GM12878 (cell line): Measurements from ENCODE around the gene UGT2B11. TPM values are rescaled to one million over a fixed set of nuclear protein-coding genes. Genes with fewer than 3 reads are reported as not detected.
"Not testable (repeated sequence)": the region's sequence is repeated elsewhere in the genome, so short reads cannot be mapped to it uniquely, and the experiment has no call there.

Experiments
- ATAC-seq: fragments of 200-7000 bp; cut with Tn5 transposase; 3 replicates; pipeline ENCODE4 v1.9.1; 2020; ENCODE audit warnings: mild to moderate bottlenecking, moderate library complexity
- BruUV-seq: library from RNA; stranded (reverse); fragments of 400-500 nt; replicated peaks from 2 replicates; lab custom pipeline; 2021; lab: Mats Ljungman, UMichigan
- CTCF ChIA-PET: fragments of 300-600 bp; sonication (Branson Sonifier 250); formaldehyde crosslinking; extraction: SDS; loops from one replicate; lab custom pipeline; 2021; ENCODE audit warnings: inconsistent platforms; lab: Yijun Ruan, JAX
- POLR2A ChIA-PET: fragments of 350-600 bp; formaldehyde crosslinking; extraction: SDS; loops from one replicate; lab custom pipeline; 2021; ENCODE audit warnings: inconsistent platforms; lab: Charles Lee
- RAD21 ChIA-PET: fragments of 300-600 bp; sonication (Branson Sonifier 250); formaldehyde crosslinking; loops from one replicate; lab custom pipeline; 2023; ENCODE audit warnings: antibody characterized with exemption; ENCODE audit not compliant: unreplicated experiment; lab: Charles Lee
- SMC1A ChIA-PET: fragments of 300-600 bp; sonication (Branson Sonifier 250); formaldehyde crosslinking; loops from one replicate; lab custom pipeline; 2023; ENCODE audit not compliant: unreplicated experiment, uncharacterized antibody; lab: Charles Lee
- DNase-seq: peaks from one replicate; pipeline ENCODE4 v3.0.0-alpha.2; 2011; ENCODE audit warnings: low read depth, low spot score
- FAIRE-seq: peaks from 3 replicates; lab custom pipeline; 2011; peaks lifted over from hg19 to GRCh38; lab: Jason Lieb, UNC
- H2AFZ ChIP-seq: 2 replicates; pipeline ENCODE4 v1.6.0; 2011; ENCODE audit warnings: low read depth, low read length, control low read depth; ENCODE audit not compliant: control insufficient read depth
- H3K27ac ChIP-seq: 2 replicates; pipeline ENCODE4 v1.5.1; 2011; ENCODE audit warnings: control low read depth; ENCODE audit not compliant: control insufficient read depth, insufficient read depth
- H3K27me3 ChIP-seq, 2 experiments: replicated peaks in 1 of 2; 2 replicates each; pipeline versions ENCODE4 v1.6.0 to v1.6.1; 2011; ENCODE audit warnings: low read length in 1 of 2; ENCODE audit not compliant: control insufficient read depth in 2 of 2, insufficient read depth in 2 of 2
- H3K36me3 ChIP-seq, 2 experiments: 2 replicates each; pipeline ENCODE4 v1.5.1; 2011; ENCODE audit warnings: low read length in 1 of 2; ENCODE audit not compliant: control insufficient read depth in 2 of 2, insufficient read depth in 2 of 2
- H3K4me1 ChIP-seq: 2 replicates; pipeline ENCODE4 v1.6.1; 2011; ENCODE audit warnings: mild to moderate bottlenecking, low read length, moderate library complexity, mixed read lengths; ENCODE audit not compliant: control insufficient read depth, insufficient read depth
- H3K4me2 ChIP-seq: 2 replicates; pipeline ENCODE4 v1.6.0; 2011; ENCODE audit warnings: control low read depth; ENCODE audit not compliant: control insufficient read depth, insufficient read depth
- H3K4me3 ChIP-seq: fragments of 200-600 bp; sonication (generic); 2 replicates; pipeline ENCODE4 v1.5.1; 2016
- H3K79me2 ChIP-seq: 2 replicates; pipeline ENCODE4 v1.6.0; 2011; ENCODE audit warnings: low read length; ENCODE audit not compliant: control insufficient read depth, insufficient read depth
- H3K9ac ChIP-seq: 2 replicates; pipeline ENCODE4 v1.8.0; 2011; ENCODE audit warnings: low read length, control low read depth, mixed read lengths; ENCODE audit not compliant: control insufficient read depth, insufficient read depth
- H3K9me3 ChIP-seq: replicated peaks from 3 replicates; pipeline ENCODE4 v1.5.1; 2011; ENCODE audit warnings: mild to moderate bottlenecking, low read length; ENCODE audit not compliant: control insufficient read depth, insufficient read depth
- H4K20me1 ChIP-seq: 2 replicates; pipeline ENCODE4 v1.6.0; 2011; ENCODE audit not compliant: control insufficient read depth, insufficient read depth
- WGBS: methylation state at CpG from one replicate; pipeline ENCODE4 v1.1.6; 2016; ENCODE audit warnings: low lambda C conversion rate; ENCODE audit not compliant: insufficient replicate concordance, insufficient coverage; ENCODE audit errors: missing lambda C conversion rate; 5-methylcytosine and 5-hydroxymethylcytosine counted together
- in situ Hi-C: fragments of 300-500 bp; cut with MboI; formaldehyde crosslinking; loops from 9 replicates; pipeline ENCODE4 v1.14.3; 2018; ENCODE audit warnings: mixed read lengths
- intact Hi-C: fragments of 100-400 bp; cut with micrococcal nuclease; formaldehyde crosslinking; loops from one replicate; pipeline ENCODE4 v1.14.2; 2022; ENCODE audit not compliant: unreplicated experiment
- polyA plus RNA-seq, 11 experiments: library from polyadenylated mRNA; depleted of rRNA in 4 of 11; unstranded in 6 of 11; stranded (reverse) in 5 of 11; fragments of >200 nt; fragmentation: Nextera tagmentation in 4 of 11; fragmentation: Illumina TruSeq in 1 of 11; extraction: Ambion mirVana in 4 of 11; extraction: Trizol in 1 of 11; gene quantifications; 1 replicate in 1 of 11; 2 replicates in 10 of 11; pipeline versions ENCODE4 v1.2.1 to v1.2.3, GENCODE V29; 2011 to 2016; ENCODE audit warnings: inconsistent platforms in 2 of 11, missing spikeins in 2 of 11, low read depth in 1 of 11
- total RNA-seq, 4 experiments: library from RNA; depleted of rRNA in 3 of 4; stranded (reverse); fragments of >200 nt in 3 of 4; fragmentation: Illumina TruSeq in 1 of 4; extraction: Trizol in 1 of 4; gene quantifications; 2 replicates each; pipeline versions ENCODE4 v1.2.1 to v1.2.3, GENCODE V29; 2013 to 2021

UGT2B11 gene
- total and polyA plus RNA-seq, 10 of the 15 experiments (the other 5 are each of a cell fraction or from before 2014, with no cell fraction given), result not detected

GRCh38 chr4:69181519-69182169 lies 32.9 kb downstream of the UGT2B11 start:
- WGBS, result 60% methylated on average over 6 of the region's 6 CpGs

GRCh38 chr4:69179817-69180216 lies 34.7 kb downstream of the UGT2B11 start:
- H3K4me2 ChIP-seq, POLR2A ChIA-PET, H3K27ac ChIP-seq, BruUV-seq, DNase-seq, H3K36me3 ChIP-seq, ATAC-seq, FAIRE-seq, H3K79me2 ChIP-seq, H3K4me1 ChIP-seq, H2AFZ ChIP-seq, H3K9ac ChIP-seq, H3K27me3 ChIP-seq, H3K4me3 ChIP-seq, H3K9me3 ChIP-seq, H4K20me1 ChIP-seq: not testable (repeated sequence)
- SMC1A ChIA-PET, result interaction anchor here (1.0 to 1.5 kb wide), 3 partner anchors 9 to 681 kb away, joined by 3 to 4 read pairs (median 4); no protein-coding TSS in a partner anchor
- in situ Hi-C loops (loop anchor here (10.0 kb wide), 1 partner anchor 275 kb away; no protein-coding TSS in a partner anchor), intact Hi-C loops (loop anchor here (5.0 kb wide), 2 partner anchors 278 to 698 kb away; no protein-coding TSS in a partner anchor)
- RAD21 ChIA-PET, result interaction anchor here (1.0 to 1.3 kb wide), 2 partner anchors 10 to 907 kb away, joined by 3 read pairs; no protein-coding TSS in a partner anchor
- CTCF ChIA-PET, result interaction anchor here (0.8 to 2.3 kb wide), 3 partner anchors 10 to 681 kb away, joined by 3 to 9 read pairs (median 6); no protein-coding TSS in a partner anchor
- WGBS, result 94% methylated on average over 1 of the region's 1 CpG

More at GRCh38 chr4:69181519-69182169, 32.9 kb downstream of the UGT2B11 start:
- H3K4me1 ChIP-seq, H3K36me3 ChIP-seq, H3K4me3 ChIP-seq, H3K27me3 ChIP-seq, intact Hi-C loops, DNase-seq, H3K27ac ChIP-seq, ATAC-seq, H3K9ac ChIP-seq, RAD21 ChIA-PET, FAIRE-seq, H3K79me2 ChIP-seq, BruUV-seq, CTCF ChIA-PET, H4K20me1 ChIP-seq, in situ Hi-C loops, POLR2A ChIA-PET, H3K9me3 ChIP-seq, H2AFZ ChIP-seq, H3K4me2 ChIP-seq: not testable (repeated sequence)
- SMC1A ChIA-PET, result interaction anchor here (1.0 to 1.1 kb wide), 2 partner anchors 19 to 687 kb away, joined by 3 to 4 read pairs; no protein-coding TSS in a partner anchor

DNA sequence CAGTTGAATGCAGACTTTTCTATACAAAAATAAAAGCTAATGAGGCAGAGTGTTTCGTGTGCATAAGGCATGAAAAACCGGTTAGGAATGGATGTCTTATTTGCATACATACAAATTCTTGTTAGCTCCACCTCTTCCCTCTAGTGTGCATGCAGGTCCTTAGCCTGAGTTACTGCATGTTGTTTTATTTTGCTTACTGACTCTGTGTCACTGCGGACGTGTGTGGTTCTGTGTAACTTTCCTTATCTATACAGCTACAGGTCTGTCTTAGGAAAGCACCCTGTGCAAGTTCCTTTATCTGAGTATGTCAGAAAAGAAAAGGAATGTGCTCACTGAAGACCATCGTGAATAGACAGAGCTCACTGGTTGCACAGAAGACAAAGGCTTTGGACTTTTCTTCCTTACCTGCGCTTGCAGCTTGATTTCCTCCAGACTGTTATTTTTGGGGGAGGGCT lies 35.8 kb downstream of the UGT2B11 start:
- BruUV-seq, H3K4me2 ChIP-seq, H2AFZ ChIP-seq, H3K4me3 ChIP-seq, ATAC-seq, H3K4me1 ChIP-seq, H3K9ac ChIP-seq, POLR2A ChIA-PET, H3K36me3 ChIP-seq, H3K27ac ChIP-seq, H3K79me2 ChIP-seq, H3K27me3 ChIP-seq, H3K9me3 ChIP-seq, H4K20me1 ChIP-seq, FAIRE-seq, DNase-seq: not testable (repeated sequence)
- ChIA-PET CTCF (interaction anchor here (0.8 to 2.3 kb wide), 3 partner anchors 9 to 680 kb away, joined by 3 to 9 read pairs (median 6); no protein-coding TSS in a partner anchor), SMC1A (interaction anchor here (1.0 to 1.6 kb wide), 3 partner anchors 118 to 680 kb away, joined by 3 to 4 read pairs (median 3); no protein-coding TSS in a partner anchor), RAD21 (interaction anchor here (1.0 to 1.3 kb wide), 2 partner anchors 9 to 906 kb away, joined by 3 read pairs; no protein-coding TSS in a partner anchor)
- intact Hi-C loops (loop anchor here (5.0 kb wide), 2 partner anchors 276 to 696 kb away; no protein-coding TSS in a partner anchor), in situ Hi-C loops (loop anchor here (10.0 kb wide), 1 partner anchor 274 kb away; no protein-coding TSS in a partner anchor)
- WGBS, result under 1% methylated on average over 6 of the region's 6 CpGs
